Chondrocyte (in vitro differentiated cells): Measurements from ENCODE around the gene CEP72. TPM values are rescaled to one million over a fixed set of nuclear protein-coding genes. Genes with fewer than 3 reads are reported as not detected.
A peak's percentile ranks its signal among the peaks of the same experiment; 100 is the strongest.

Source experiments
- DNase-seq: peaks from one replicate; pipeline ENCODE4 v3.0.0; 2021; ENCODE audit warnings: mixed read lengths, low spot score
- H3K27ac Mint-ChIP-seq: one replicate; pipeline ENCODE4 v1.8.0; 2021; ENCODE audit warnings: mild to moderate bottlenecking, moderate library complexity, mixed read lengths; ENCODE audit not compliant: unreplicated experiment
- H3K27me3 Mint-ChIP-seq: 2 replicates; pipeline ENCODE4 v1.8.0; 2021; ENCODE audit warnings: low read depth, mixed read lengths
- H3K36me3 Mint-ChIP-seq: 2 replicates; pipeline ENCODE4 v1.8.0; 2021; ENCODE audit warnings: low read depth, mixed read lengths
- H3K4me1 Mint-ChIP-seq: 2 replicates; pipeline ENCODE4 v1.8.0; 2021; ENCODE audit warnings: low read depth, mild to moderate bottlenecking, mixed read lengths
- H3K4me3 Mint-ChIP-seq: one replicate; pipeline ENCODE4 v1.8.0; 2021; ENCODE audit warnings: mild to moderate bottlenecking, moderate library complexity, mixed read lengths; ENCODE audit not compliant: unreplicated experiment
- H3K9me3 Mint-ChIP-seq: 2 replicates; pipeline ENCODE4 v1.8.0; 2021; ENCODE audit warnings: low read depth, mixed read lengths
- CTCF ChIP-seq: fragments of 200-600 bp; sonication (generic); IDR thresholded peaks from 2 replicates; pipeline ENCODE4 v1.5.0; 2021; ENCODE audit warnings: antibody characterized with exemption, mild to moderate bottlenecking, moderate library complexity
- total RNA-seq: library from RNA; stranded (reverse); gene quantifications from 3 replicates; pipeline ENCODE4 v1.2.1, GENCODE V29; 2021

The CEP72 gene
- total RNA-seq, 1 donor from 2014 or later = 3.3 TPM

- H3K9me3 Mint-ChIP-seq = no peaks in the 10 kb centered on the region
- peak; percentile 27 for DNase-seq
- H3K27ac Mint-ChIP-seq = no peak overlapping the region
- no peak for TF ChIP-seq CTCF
- H3K4me3 Mint-ChIP-seq = no peak overlapping the region
- no peaks in the 10 kb centered on the region for H3K4me1 Mint-ChIP-seq
- H3K27me3 Mint-ChIP-seq = no peaks in the 10 kb centered on the region
- peaks cover 26% of the 10 kb centered on the region for H3K36me3 Mint-ChIP-seq
These were observed 23.3 kb downstream of the CEP72 start for GRCh38 chr5:635306-636055.

DNA sequence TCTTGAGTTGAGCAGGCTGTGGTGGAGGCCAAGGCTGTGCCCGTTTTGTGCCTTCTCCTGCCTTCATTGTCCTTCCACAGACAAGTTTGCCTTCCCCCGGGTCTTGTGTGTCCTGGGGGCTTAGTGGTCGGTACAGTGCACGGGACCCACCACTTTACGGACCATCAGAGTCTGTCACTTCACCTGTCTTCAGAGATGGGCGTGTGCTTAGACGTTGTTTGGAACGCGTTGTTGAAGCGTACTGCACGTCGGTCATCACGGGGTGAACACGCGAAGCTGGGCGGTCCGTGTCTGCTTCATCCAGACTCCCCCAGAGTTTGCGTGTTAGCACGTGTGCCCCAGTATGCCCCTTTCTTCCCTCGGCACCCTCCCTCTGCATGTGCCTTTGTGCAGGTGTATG, 24.8 kb downstream of the CEP72 start:
- Mint-ChIP-seq H3K4me1 (no peaks in the 10 kb centered on the region), H3K27me3 (no peaks in the 10 kb centered on the region), H3K36me3 (peaks cover 26% of the 10 kb centered on the region), H3K27ac (no peak overlapping the region), H3K4me3 (no peak overlapping the region), H3K9me3 (no peaks in the 10 kb centered on the region)
- peak; percentile 77 for DNase-seq
- TF ChIP-seq CTCF = no peak

DNA sequence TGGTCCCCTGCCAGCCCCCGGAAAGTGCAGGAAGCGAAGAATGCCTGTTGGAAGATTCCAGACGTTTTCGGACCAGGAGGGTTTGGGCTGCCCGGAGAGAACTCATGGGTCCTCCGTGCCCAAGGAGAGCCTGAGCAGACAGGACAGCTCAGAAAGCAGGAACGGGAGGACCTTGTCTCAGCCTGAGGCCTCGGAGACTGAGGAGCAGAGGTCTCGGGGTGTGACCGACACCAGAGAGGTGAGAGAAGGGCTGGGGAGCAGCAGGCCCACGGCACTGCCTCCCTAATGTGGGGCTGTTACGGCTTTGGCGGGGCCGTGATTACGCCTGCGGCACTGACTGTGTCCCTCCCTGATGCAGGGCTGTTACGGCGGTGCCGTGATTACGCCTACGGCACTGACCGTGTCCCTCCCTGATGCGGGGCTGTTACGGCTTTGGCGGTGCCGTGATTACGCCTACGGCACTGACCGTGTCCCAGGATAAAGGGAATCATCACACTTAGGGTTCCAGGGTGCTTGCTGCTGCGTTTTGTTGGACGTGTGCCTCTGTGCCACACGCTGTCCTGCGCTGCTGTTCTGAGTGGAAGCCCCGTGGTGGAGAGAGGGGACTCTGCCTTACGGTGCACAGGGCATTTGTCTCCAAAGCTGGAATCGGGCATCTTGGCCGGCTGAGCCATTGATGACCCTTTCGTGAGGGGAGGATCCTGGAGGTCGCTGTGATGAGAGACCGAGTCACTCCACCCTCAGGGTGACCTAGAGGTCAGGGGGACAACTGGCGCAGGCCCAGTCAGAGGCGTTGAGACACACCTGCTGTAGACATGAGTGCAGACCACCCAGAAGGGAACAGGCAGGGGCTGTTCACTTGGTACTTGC, 25.7 kb downstream of the CEP72 start:
- Mint-ChIP-seq H3K27ac (peak overlapping the region; percentile 57), H3K4me1 (no peaks in the 10 kb centered on the region)

DNA sequence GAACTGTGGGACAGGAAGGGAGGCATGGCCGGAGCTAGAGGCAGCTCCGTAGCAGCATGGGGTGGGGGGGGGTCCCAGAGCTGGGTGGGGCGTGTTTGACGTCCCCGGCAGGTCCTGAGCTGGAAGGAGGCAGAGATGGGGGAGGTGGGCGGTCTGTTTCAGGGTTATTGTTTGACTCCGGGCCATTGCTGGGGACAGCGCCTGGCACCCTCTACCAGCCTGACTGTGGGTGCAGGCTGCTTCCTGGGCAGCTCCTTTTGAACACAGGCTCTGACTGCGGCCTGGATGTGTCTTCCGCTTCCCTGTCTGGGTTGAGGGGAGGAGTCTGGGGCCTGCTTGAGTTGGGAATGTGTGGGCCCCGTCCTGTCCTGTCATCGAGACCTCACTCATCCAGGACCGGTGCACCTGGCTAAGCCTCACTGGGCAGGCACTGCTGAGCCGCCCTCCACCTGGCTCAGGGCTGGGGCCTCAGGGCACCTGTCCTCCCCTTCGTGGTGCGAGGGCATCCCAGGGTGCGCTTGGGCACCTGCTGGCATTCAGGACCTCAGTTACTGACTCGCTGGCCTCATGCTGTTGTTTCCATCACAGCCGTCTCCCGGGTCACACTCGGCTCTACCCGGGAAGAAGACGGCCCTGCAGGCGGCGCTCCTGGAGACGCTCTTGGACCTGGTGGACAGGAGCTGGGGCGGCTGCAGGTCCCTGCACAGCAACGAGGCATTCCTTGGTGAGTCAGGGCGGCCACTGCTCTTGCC, 26.5 kb downstream of the CEP72 start:
- DNase-seq = peak; percentile 84
- Mint-ChIP-seq H3K4me1 (peaks cover 3% of the 10 kb centered on the region), H3K9me3 (no peaks in the 10 kb centered on the region), H3K27ac (no peak overlapping the region), H3K36me3 (peaks cover 26% of the 10 kb centered on the region), H3K4me3 (no peak overlapping the region), H3K27me3 (no peaks in the 10 kb centered on the region)
- TF ChIP-seq CTCF = no peak

More for the DNA sequence above, 25.7 kb downstream of the CEP72 start:
- Mint-ChIP-seq H3K4me3 (no peak overlapping the region), H3K27me3 (no peaks in the 10 kb centered on the region), H3K9me3 (no peaks in the 10 kb centered on the region), H3K36me3 (peaks cover 26% of the 10 kb centered on the region)
- peak; percentile 85 for DNase-seq
- no peak for TF ChIP-seq CTCF

GRCh38 chr5:639253-639530, 27.1 kb downstream of the CEP72 start:
- DNase-seq = no peak
- Mint-ChIP-seq H3K27me3 (no peaks in the 10 kb centered on the region), H3K36me3 (peaks cover 26% of the 10 kb centered on the region), H3K27ac (no peak overlapping the region), H3K9me3 (no peaks in the 10 kb centered on the region), H3K4me1 (peaks cover 6% of the 10 kb centered on the region), H3K4me3 (no peak overlapping the region)
- TF ChIP-seq CTCF = no peak
